Brain microvascular endothelial cell (primary cell): ENCODE results near the gene GRID1.

ENCODE experiments used
- DNase-seq: peaks from one replicate; pipeline ENCODE4 v3.0.0-alpha.2; 2020
- H3K27ac ChIP-seq: fragments of 250-450 bp; sonication (Bioruptor Pico); 2 replicates; pipeline ENCODE4 v1.5.1; 2020; ENCODE audit warnings: mild to moderate bottlenecking, moderate library complexity
- H3K27me3 ChIP-seq: fragments of 250-450 bp; sonication (Bioruptor Pico); replicated peaks from 2 replicates; pipeline ENCODE4 v1.5.1; 2020; ENCODE audit warnings: mild to moderate bottlenecking
- H3K36me3 ChIP-seq: fragments of 250-450 bp; sonication (Bioruptor Pico); replicated peaks from 2 replicates; pipeline ENCODE4 v1.5.1; 2020; ENCODE audit warnings: mild to moderate bottlenecking
- H3K4me3 ChIP-seq: 2 replicates; pipeline ENCODE4 v1.5.1; 2011; ENCODE audit warnings: low read depth, mild to moderate bottlenecking, control low read depth, low read length, moderate library complexity
- CTCF ChIP-seq: IDR thresholded peaks from 2 replicates; pipeline ENCODE4 v1.5.1; 2011; ENCODE audit warnings: low read depth, mild to moderate bottlenecking, moderate library complexity, low read length, control low read depth, inconsistent platforms; ENCODE audit errors: missing control alignments
- in situ Hi-C: cut with HindIII; loops from 2 replicates; pipeline ENCODE4 v1.10.0; 2017; ENCODE audit warnings: low sequenced_read_pairs, low pct_ligation_motif_present

GRID1 gene

GRCh38 chr10:86042161-86042560 is 324.4 kb downstream of the GRID1 start:
- Histone ChIP-seq H3K27ac (no peak overlapping the region), H3K4me3 (no peak overlapping the region), H3K36me3 (no peaks in the 10 kb centered on the region), H3K27me3 (no peaks in the 10 kb centered on the region)
- no peak for TF ChIP-seq CTCF
- no peak for DNase-seq
- in situ Hi-C loops, result no loop called here

GRCh38 chr10:86041116-86041515 is 325.5 kb downstream of the GRID1 start:
- in situ Hi-C loops, result no loop called here
- Histone ChIP-seq H3K27me3 (no peaks in the 10 kb centered on the region), H3K27ac (no peak overlapping the region), H3K36me3 (no peaks in the 10 kb centered on the region), H3K4me3 (no peak overlapping the region)
- TF ChIP-seq CTCF, result no peak
- DNase-seq, result no peak

GRCh38 chr10:86038371-86038770 is 328.2 kb downstream of the GRID1 start:
- DNase-seq, result no peak
- no peak overlapping the region for H3K27ac ChIP-seq
- TF ChIP-seq CTCF, result no peak
- H3K36me3 ChIP-seq, result no peaks in the 10 kb centered on the region
- in situ Hi-C loops, result no loop called here
- no peak overlapping the region for H3K4me3 ChIP-seq
- H3K27me3 ChIP-seq, result no peaks in the 10 kb centered on the region

- no peak overlapping the region for H3K27ac ChIP-seq
- no peak for DNase-seq
- no peaks in the 10 kb centered on the region for H3K27me3 ChIP-seq
- no peak for TF ChIP-seq CTCF
- H3K4me3 ChIP-seq, result no peak overlapping the region
- in situ Hi-C loops, result no loop called here
- no peaks in the 10 kb centered on the region for H3K36me3 ChIP-seq
Measured at GRCh38 chr10:86037096-86037495, 329.5 kb downstream of the GRID1 start.

- no peaks in the 10 kb centered on the region for H3K36me3 ChIP-seq
- TF ChIP-seq CTCF, result no peak
- H3K27me3 ChIP-seq, result no peaks in the 10 kb centered on the region
- in situ Hi-C loops, result no loop called here
- no peak overlapping the region for H3K4me3 ChIP-seq
- no peak for DNase-seq
- no peak overlapping the region for H3K27ac ChIP-seq
Measured at GRCh38 chr10:86036544-86036831, 330.1 kb downstream of the GRID1 start.

GRCh38 chr10:86035791-86036543 is 330.6 kb downstream of the GRID1 start:
- H3K4me3 ChIP-seq, result no peak overlapping the region
- H3K36me3 ChIP-seq, result no peaks in the 10 kb centered on the region
- no peaks in the 10 kb centered on the region for H3K27me3 ChIP-seq
- no peak for TF ChIP-seq CTCF
- DNase-seq, result no peak
- in situ Hi-C loops, result no loop called here
- H3K27ac ChIP-seq, result no peak overlapping the region
